ENCODE measurements around the gene EIF4G1.

- TF ChIP-seq, protein P1, sequence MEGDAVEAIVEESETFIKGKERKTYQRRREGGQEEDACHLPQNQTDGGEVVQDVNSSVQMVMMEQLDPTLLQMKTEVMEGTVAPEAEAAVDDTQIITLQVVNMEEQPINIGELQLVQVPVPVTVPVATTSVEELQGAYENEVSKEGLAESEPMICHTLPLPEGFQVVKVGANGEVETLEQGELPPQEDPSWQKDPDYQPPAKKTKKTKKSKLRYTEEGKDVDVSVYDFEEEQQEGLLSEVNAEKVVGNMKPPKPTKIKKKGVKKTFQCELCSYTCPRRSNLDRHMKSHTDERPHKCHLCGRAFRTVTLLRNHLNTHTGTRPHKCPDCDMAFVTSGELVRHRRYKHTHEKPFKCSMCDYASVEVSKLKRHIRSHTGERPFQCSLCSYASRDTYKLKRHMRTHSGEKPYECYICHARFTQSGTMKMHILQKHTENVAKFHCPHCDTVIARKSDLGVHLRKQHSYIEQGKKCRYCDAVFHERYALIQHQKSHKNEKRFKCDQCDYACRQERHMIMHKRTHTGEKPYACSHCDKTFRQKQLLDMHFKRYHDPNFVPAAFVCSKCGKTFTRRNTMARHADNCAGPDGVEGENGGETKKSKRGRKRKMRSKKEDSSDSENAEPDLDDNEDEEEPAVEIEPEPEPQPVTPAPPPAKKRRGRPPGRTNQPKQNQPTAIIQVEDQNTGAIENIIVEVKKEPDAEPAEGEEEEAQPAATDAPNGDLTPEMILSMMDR (conservative IDR thresholded peaks at IDR 0.05; ENCODE audit: low read length): no peak
- TF ChIP-seq EZH2phosphoT487 (IDR thresholded peaks at IDR 0.05; ENCODE audit: borderline replicate concordance): no peak
Measured at GRCh38 chr3:184355261-184356040, 41.0 kb downstream of the EIF4G1 start.
